A172 (cell line): ENCODE measurements around the gene NKX2-3. TPM values are rescaled to one million over a fixed set of nuclear protein-coding genes. Genes with fewer than 3 reads are reported as not detected.

Experiments used
- DNase-seq: peaks from one replicate; pipeline ENCODE4 v3.0.0-alpha.2; 2015; ENCODE audit warnings: low spot score
- total RNA-seq: library from RNA; depleted of rRNA; stranded (reverse); fragments of >200 nt; shearing (Covaris generic); gene quantifications from 2 replicates; pipeline ENCODE4 v1.2.3, GENCODE V29; 2014; rRNA removed

NKX2-3 gene
- total RNA-seq, 1 experiment from 2014 or later: 1.2 TPM

DNA sequence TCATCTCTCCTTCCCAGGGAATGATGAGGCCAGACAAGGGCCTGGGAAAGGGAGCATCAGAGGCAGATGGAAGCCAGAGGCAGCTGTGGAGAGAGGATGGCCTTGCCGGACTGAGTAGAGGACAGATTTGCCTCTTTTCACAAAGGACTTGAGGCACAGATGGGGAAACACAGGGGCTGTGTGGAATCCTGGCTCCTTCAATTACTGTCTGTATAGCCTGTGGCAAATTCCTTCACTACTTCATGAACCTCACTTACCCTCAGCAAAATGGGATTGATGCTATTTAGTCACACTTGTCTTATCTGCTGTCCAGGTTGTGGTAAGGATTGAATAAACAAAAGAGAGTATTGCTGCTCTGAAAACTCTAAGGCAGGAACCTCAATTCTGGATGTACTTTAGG is 47.2 kb downstream of the NKX2-3 start:
- DNase-seq: no peak

GRCh38 chr10:99582255-99582770 is 49.6 kb downstream of the NKX2-3 start:
- DNase-seq: no peak

DNA sequence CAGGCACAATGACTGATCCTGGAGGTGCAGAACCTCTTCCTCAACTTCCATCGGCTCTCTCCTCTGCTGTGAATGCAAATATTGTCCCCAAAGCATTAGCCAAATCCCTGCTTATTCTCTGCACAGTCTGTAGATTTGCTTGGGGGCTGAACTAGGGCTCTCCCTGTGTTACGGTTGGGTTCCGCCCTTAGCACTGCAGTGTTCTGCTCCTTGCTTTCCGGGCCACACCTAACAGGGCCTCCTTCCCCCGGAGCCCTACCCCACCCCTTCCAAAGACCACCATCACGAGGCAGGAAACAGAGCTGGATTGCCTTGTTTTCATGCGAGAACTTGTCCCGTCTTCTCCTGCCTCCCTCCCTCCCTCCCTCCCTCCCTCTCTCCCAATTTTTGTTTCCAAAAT is 50.9 kb downstream of the NKX2-3 start:
- no peak for DNase-seq

Other genes with a start within 250 kb of the NKX2-3 start
- gene CNNM1, start 203.6 kb upstream of the NKX2-3 start, total RNA-seq: not detected in 2 replicates
- gene GOT1, start 102.3 kb upstream of the NKX2-3 start, total RNA-seq: 33.6 and 35.4 TPM in 2 replicates
- gene SLC25A28, start 87.5 kb downstream of the NKX2-3 start, total RNA-seq: 17.4 and 18.2 TPM in 2 replicates
- 23.7 and 30.8 TPM in 2 replicates for gene ENTPD7, start 126.6 kb downstream of the NKX2-3 start, total RNA-seq
- gene COX15, start 199.2 kb downstream of the NKX2-3 start, total RNA-seq: 46.8 and 48.7 TPM in 2 replicates
- gene CUTC, start 199.3 kb downstream of the NKX2-3 start, total RNA-seq: 39.2 and 39.4 TPM in 2 replicates
- gene ABCC2, start 249.7 kb downstream of the NKX2-3 start, total RNA-seq: 0.69 and 1.8 TPM in 2 replicates